B cell (primary cell): ENCODE data around the gene CCL17.

Source experiments
- EZH2 ChIP-seq: IDR thresholded peaks from 2 replicates; pipeline ENCODE4 v1.6.1; 2012; ENCODE audit warnings: borderline replicate concordance, low read depth, mild to moderate bottlenecking, moderate library complexity, low read length; ENCODE audit not compliant: insufficient read depth, poor library complexity, severe bottlenecking
- TF ChIP-seq, protein P1 (sequence below): fragments of 200-600 bp; IDR thresholded peaks from one replicate; pipeline ENCODE4 v1.8.0; 2022; ENCODE audit warnings: antibody characterized with exemption, mild to moderate bottlenecking

GRCh38 chr16:57432505-57432904 is 27.9 kb downstream of the CCL17 start:
- no peak for TF ChIP-seq EZH2
- TF ChIP-seq, protein P1, sequence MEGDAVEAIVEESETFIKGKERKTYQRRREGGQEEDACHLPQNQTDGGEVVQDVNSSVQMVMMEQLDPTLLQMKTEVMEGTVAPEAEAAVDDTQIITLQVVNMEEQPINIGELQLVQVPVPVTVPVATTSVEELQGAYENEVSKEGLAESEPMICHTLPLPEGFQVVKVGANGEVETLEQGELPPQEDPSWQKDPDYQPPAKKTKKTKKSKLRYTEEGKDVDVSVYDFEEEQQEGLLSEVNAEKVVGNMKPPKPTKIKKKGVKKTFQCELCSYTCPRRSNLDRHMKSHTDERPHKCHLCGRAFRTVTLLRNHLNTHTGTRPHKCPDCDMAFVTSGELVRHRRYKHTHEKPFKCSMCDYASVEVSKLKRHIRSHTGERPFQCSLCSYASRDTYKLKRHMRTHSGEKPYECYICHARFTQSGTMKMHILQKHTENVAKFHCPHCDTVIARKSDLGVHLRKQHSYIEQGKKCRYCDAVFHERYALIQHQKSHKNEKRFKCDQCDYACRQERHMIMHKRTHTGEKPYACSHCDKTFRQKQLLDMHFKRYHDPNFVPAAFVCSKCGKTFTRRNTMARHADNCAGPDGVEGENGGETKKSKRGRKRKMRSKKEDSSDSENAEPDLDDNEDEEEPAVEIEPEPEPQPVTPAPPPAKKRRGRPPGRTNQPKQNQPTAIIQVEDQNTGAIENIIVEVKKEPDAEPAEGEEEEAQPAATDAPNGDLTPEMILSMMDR = no peak
